ENCODE results near the gene BMP8B. TPM values are rescaled to one million over a fixed set of nuclear protein-coding genes. Genes with fewer than 3 reads are reported as not detected.
"Not testable (repeated sequence)": the region's sequence is repeated elsewhere in the genome, so short reads cannot be mapped to it uniquely, and the experiment has no call there.

BMP8B gene
- polyA plus RNA-seq = 0.14 TPM

DNA sequence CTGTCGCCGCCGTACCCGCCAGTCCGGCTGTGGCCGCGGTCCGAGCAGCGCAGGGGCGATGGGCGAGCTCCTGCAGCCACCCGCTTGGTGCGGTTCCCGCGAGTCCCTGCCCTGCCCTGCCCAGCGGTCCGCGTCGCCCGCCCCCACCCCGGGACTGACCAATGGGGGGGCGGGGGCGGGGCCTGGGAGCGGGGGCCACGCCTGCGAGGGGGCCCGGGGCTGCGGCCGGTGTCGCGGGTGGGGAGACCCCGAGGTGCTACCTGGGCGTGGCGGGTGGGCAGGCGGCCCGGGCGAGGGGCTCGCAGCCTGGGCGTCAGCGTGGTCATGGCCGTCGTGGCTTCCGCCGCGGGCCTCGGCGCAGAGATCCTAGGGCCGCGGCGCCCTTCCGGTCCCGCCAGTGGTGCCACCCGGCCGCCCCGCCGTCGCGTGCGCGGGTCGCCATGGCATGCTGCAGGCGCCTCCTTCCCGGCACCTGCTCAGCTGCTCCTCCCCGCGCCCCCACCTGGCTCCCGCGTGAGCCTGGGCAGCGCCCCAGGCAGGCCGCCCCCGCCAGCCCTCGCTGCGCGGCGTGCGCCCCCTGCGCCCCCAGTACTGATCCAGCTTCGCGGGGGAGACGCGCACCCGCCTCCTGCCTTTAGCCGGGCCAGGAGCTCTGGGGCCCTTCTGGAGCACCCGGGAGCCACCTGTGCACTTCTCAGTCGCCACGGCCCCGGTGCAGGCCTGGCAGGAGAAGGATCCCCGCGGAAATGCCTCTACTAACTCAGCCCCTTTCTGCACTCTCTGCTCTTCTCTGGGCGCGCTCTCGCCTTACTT, at the start of gene BMP8B:
Gene BMP8B, minus strand, starts transcription at position 108 of the 813 bp plus-strand sequence. CDS start 380 bp downstream, outside the sequence.
- peak within 1 kb of the TSS; percentile 84 to 94 (median 88) for H3K4me3 Mint-ChIP-seq
- no peaks in the 10 kb centered on the region for H3K36me3 Mint-ChIP-seq
- H3K27ac Mint-ChIP-seq = peak within 1 kb of the TSS in 2 of 3 donors; percentile 74 to 88
- peaks cover 7 to 41% (median 17%) of the 10 kb centered on the region in 3 donors for H3K4me1 Mint-ChIP-seq
- H3K9me3 Mint-ChIP-seq = no peaks in the 10 kb centered on the region
- H3K27me3 Mint-ChIP-seq = peaks cover 6% of the 10 kb centered on the region

DNA sequence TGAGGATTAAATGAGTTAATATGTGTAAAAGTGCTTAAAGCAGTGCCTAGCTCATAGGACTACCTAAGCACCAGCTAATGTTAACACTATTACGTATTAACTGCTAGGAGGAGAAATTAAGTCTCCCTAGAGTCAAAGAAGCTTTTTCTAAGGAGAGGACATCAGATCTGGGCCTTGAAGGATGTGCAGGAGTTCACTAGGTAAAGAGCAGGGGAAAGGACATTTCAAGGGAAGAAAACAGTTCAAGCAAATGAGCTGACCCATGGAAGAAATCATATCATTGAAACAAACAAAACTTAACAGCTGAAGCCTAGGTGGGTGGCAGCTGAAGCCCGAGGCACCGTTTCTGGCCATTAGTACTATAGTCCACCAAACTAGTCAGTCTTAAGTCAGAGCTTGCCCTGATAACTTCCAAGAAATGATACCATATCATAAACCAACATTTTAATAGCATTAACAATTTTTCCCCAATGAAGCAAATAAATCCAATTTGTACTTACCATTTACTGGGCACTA, 48.0 kb upstream of the BMP8B start:
- Mint-ChIP-seq H3K4me1 (no peaks in the 10 kb centered on the region), H3K9me3 (no peaks in the 10 kb centered on the region), H3K4me3 (no peak overlapping the region), H3K27ac (no peak overlapping the region), H3K36me3 (peaks cover 1% of the 10 kb centered on the region), H3K27me3 (no peaks in the 10 kb centered on the region)

DNA sequence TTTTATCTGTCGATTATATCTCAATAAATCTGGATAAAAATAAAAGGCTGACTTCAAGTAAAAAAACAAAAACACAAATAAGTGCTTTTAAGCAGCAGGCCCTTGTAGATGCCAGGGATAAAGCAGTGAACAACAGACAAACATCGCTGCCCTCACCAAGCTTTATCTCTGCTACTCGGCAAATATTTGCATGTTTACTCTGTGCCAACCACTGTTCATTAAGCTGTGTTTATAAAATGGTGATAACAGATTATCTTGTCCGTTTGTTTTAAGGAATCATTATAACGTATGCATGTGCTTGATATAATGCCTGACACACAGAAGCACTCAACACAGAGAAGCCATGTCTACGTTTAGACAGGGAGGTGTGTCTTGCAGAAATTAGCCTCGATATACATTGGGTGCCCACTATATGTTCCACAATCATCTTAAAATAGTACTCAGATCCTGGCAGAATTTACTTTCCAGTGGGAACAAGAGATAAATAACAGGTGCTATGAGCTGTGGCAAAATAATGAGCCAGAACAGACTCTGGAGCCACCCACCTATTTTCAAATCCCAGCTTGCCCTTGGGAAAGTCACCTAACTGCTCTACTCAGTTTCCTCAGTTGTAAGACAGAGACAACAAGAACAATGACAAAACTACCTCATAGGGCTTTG, 47.4 kb upstream of the BMP8B start:
- no peak overlapping the region for H3K27ac Mint-ChIP-seq
- H3K36me3 Mint-ChIP-seq = peaks cover 1% of the 10 kb centered on the region
- H3K9me3 Mint-ChIP-seq = no peaks in the 10 kb centered on the region
- H3K4me1 Mint-ChIP-seq = no peaks in the 10 kb centered on the region
- no peak overlapping the region for H3K4me3 Mint-ChIP-seq
- H3K27me3 Mint-ChIP-seq = peaks cover 2% of the 10 kb centered on the region

DNA sequence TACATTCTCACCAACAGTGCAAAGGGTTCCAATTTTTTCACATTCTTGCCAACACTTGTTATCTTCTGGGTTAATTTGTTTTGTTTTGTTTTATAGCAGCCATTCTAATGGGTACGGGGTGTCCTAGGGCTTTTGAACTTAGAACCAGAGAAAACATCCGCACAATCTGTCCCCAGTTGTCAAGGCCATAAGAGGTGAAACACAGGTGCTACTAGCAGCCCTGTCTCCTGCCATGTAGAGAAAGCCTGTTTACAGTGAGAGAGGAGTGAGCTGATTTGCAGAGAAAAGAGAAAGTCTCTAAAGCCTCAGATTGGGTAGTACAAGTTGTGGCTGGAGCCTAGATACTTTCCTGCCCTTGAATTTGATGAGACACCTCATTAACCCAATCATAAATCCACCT, 46.4 kb upstream of the BMP8B start:
- H3K27me3 Mint-ChIP-seq = peaks cover 2% of the 10 kb centered on the region
- H3K9me3 Mint-ChIP-seq = no peaks in the 10 kb centered on the region
- H3K4me3 Mint-ChIP-seq = no peak overlapping the region
- H3K36me3 Mint-ChIP-seq = peaks cover 3% of the 10 kb centered on the region
- no peak overlapping the region for H3K27ac Mint-ChIP-seq
- H3K4me1 Mint-ChIP-seq = no peaks in the 10 kb centered on the region

DNA sequence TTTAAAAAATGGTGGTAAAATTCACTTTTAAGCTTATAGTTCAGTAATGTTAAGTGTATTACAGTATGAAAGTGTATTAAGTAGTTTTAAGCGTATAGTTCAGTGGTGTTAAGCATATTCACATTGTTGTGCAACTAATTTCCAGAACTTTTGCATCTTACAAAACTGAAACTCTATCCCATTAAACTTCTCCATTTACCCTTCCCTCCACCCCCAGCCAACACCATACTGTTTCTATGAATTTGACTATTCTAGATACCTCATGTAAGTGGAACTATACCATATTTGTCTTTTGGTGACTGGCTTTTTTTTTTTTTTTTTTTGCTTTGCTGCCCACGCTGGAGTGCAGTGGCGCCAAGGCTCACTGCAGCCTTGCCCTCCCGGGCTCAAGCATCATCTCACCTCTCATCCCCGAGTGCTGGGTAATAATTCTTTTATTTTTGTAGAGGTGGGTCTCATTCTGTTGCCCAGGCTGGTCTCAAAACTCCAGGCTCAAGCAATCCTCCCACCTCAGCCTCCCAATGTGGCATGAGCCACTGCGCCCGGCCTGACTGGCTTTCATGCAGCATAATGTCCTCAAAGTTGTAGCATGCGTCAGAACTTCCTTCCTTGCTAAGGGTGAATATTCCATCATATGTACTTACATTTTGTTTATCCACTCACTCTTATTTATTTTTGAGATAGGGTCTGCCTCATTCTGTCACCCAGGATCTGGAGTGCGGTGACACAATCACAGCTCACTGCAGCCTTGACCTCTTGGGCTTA, 45.1 kb upstream of the BMP8B start:
- H3K27ac Mint-ChIP-seq = peak overlapping the region in 1 of 3 donors; percentile 65
- H3K36me3 Mint-ChIP-seq = peaks cover 2% of the 10 kb centered on the region
- H3K9me3 Mint-ChIP-seq = no peaks in the 10 kb centered on the region
- H3K4me1 Mint-ChIP-seq = no peaks in the 10 kb centered on the region
- peaks cover 2% of the 10 kb centered on the region for H3K27me3 Mint-ChIP-seq
- H3K4me3 Mint-ChIP-seq = no peak overlapping the region

GRCh38 chr1:39833121-39833520, 44.5 kb upstream of the BMP8B start:
- no peak overlapping the region for H3K4me3 Mint-ChIP-seq
- H3K4me1 Mint-ChIP-seq = no peaks in the 10 kb centered on the region
- H3K27ac Mint-ChIP-seq = peak overlapping the region in 1 of 3 donors; percentile 65
- H3K27me3 Mint-ChIP-seq = peaks cover 2% of the 10 kb centered on the region
- H3K36me3 Mint-ChIP-seq = peaks cover 2% of the 10 kb centered on the region
- no peaks in the 10 kb centered on the region for H3K9me3 Mint-ChIP-seq

DNA sequence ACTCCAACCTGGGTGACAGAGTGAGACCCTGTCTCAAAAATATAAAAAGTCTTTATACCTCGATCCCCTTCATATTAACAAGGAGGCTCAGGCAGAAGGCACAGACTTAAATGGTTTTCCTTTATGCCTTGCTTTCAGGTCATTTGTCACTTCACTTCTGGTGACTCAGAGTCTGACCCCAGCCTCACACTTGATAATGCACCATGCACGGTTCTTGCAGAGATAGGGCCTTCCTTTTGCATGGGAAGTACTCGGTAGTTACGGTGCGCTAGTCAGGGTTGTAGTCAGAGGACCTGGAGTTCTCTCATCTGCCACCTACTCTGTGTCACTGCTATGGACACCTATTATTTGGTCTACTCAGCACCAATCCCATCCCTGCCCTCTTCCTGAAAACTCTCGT, 43.6 kb upstream of the BMP8B start:
- H3K4me1 Mint-ChIP-seq = no peaks in the 10 kb centered on the region
- no peak overlapping the region for H3K27ac Mint-ChIP-seq
- no peaks in the 10 kb centered on the region for H3K9me3 Mint-ChIP-seq
- H3K4me3 Mint-ChIP-seq = no peak overlapping the region
- H3K27me3 Mint-ChIP-seq = peaks cover 2% of the 10 kb centered on the region
- H3K36me3 Mint-ChIP-seq = peaks cover 2% of the 10 kb centered on the region

GRCh38 chr1:39829791-39830533, 41.3 kb upstream of the BMP8B start:
- Mint-ChIP-seq H3K4me1 (peaks cover 0 to 16% (median 10%) of the 10 kb centered on the region in 3 donors), H3K9me3 (no peaks in the 10 kb centered on the region), H3K27ac (no peak overlapping the region)

DNA sequence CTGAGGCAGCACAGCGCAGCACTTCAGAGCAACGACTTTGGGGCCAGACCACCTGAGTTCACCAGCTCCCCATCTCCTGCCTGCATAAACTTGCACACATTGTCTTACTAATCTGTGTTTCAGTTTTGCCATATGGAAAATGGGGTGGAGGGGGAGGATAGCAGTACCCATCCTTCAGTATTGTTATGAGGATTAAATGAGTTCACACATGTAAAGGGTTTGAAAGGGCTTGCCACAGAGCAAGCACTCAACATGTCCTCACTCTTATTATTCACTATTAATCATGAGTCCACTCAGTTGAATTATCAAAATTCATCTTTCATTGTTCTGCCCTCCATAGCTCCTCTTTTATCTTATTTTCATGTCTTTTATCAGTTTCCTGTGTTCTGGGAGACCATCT, 40.1 kb upstream of the BMP8B start:
- H3K4me1 Mint-ChIP-seq = peaks cover 0 to 20% (median 11%) of the 10 kb centered on the region in 3 donors
- H3K27me3 Mint-ChIP-seq = peaks cover 2% of the 10 kb centered on the region
- no peaks in the 10 kb centered on the region for H3K9me3 Mint-ChIP-seq
- no peak overlapping the region for H3K4me3 Mint-ChIP-seq
- H3K36me3 Mint-ChIP-seq = peaks cover 2% of the 10 kb centered on the region
- H3K27ac Mint-ChIP-seq = no peak overlapping the region

More at GRCh38 chr1:39829791-39830533, 41.3 kb upstream of the BMP8B start:
- H3K36me3 Mint-ChIP-seq = peaks cover 2% of the 10 kb centered on the region
- H3K27me3 Mint-ChIP-seq = peaks cover 2% of the 10 kb centered on the region
- H3K4me3 Mint-ChIP-seq = no peak overlapping the region

DNA sequence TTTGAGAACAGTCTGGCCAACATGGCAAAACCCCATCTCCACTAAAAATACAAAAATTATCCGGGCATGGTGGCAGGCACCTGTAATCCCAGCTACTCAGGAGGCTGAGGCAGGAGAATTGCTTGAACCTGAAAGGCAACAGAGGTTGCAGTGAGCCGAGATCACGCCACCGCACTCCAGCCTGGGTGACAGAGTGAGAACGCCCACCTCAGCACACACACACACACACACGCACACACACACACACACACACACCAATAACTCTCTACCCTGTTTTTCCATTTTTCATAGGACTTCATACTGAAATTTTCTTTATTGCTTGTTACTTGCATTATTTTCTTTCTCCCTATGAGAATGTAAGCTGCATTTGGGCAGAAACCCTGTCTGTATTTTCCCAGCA, 39.6 kb upstream of the BMP8B start:
- H3K9me3 Mint-ChIP-seq, H3K27ac Mint-ChIP-seq, H3K4me3 Mint-ChIP-seq, H3K27me3 Mint-ChIP-seq, H3K36me3 Mint-ChIP-seq: not testable (repeated sequence)
- H3K4me1 Mint-ChIP-seq = peaks cover 0 to 20% (median 11%) of the 10 kb centered on the region in 3 donors

DNA sequence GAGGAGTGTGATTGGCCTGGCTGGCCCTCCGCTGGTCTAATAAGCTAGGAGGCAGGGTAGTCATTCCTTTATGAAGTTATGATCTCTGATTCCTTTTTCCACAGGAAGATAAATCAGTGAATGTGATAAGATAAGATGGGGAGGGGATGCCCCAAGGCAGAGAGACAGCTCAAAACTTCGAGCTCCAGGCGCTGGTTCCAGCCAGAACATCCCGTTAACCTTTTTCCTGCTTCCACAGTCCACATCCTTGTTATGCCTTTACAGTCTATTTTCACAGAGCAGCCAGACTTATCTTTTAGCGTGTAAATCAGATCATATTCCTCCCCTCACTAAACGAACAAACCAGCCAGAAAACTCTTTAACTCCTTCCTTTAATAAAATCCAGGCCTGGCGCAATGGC, 38.5 kb upstream of the BMP8B start:
- peaks cover 0 to 20% (median 11%) of the 10 kb centered on the region in 3 donors for H3K4me1 Mint-ChIP-seq
- no peak overlapping the region for H3K27ac Mint-ChIP-seq
- no peak overlapping the region for H3K4me3 Mint-ChIP-seq
- H3K9me3 Mint-ChIP-seq = no peaks in the 10 kb centered on the region
- peaks cover 2% of the 10 kb centered on the region for H3K36me3 Mint-ChIP-seq
- H3K27me3 Mint-ChIP-seq = peaks cover 2% of the 10 kb centered on the region

GRCh38 chr1:39826583-39826982, 37.9 kb upstream of the BMP8B start:
- H3K27me3 Mint-ChIP-seq = peaks cover 2% of the 10 kb centered on the region
- H3K4me1 Mint-ChIP-seq = peaks cover 0 to 20% (median 11%) of the 10 kb centered on the region in 3 donors
- H3K36me3 Mint-ChIP-seq = peaks cover 2% of the 10 kb centered on the region

GRCh38 chr1:39825432-39825941, 36.8 kb upstream of the BMP8B start:
- Mint-ChIP-seq H3K27ac (peak overlapping the region in 1 of 3 donors; percentile 83), H3K4me3 (peak overlapping the region in 1 of 4 donors; percentile 51), H3K27me3 (no peaks in the 10 kb centered on the region), H3K9me3 (no peaks in the 10 kb centered on the region), H3K36me3 (peaks cover 2% of the 10 kb centered on the region), H3K4me1 (peaks cover 0 to 20% (median 11%) of the 10 kb centered on the region in 3 donors)

More at GRCh38 chr1:39826583-39826982, 37.9 kb upstream of the BMP8B start:
- Mint-ChIP-seq H3K4me3 (peak overlapping the region in 1 of 4 donors; percentile 54), H3K27ac (peak overlapping the region in 1 of 3 donors; percentile 82), H3K9me3 (no peaks in the 10 kb centered on the region)

DNA sequence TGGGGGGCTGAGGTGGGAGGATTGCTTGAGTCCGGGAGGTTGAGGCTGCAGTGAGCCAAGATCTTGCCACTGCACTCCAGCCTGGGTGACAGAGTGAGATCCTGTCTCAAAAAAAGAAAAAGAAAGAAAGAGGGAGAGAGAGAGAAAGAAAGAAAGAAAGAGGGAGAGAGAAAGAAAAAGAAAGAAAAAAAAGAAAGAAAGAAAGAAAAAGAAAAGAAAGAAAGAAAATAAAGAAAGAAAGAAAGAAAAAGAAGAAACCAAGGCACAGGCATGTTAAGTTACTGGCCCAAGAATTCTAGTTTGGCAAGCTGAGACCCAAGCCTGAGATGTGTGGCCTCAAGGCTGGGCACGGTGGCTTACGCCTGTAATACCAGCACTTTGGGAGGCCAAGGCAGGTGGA, 34.8 kb upstream of the BMP8B start:
- H3K27ac Mint-ChIP-seq, H3K27me3 Mint-ChIP-seq, H3K4me3 Mint-ChIP-seq, H3K9me3 Mint-ChIP-seq, H3K36me3 Mint-ChIP-seq: not testable (repeated sequence)
- peaks cover 0 to 20% (median 11%) of the 10 kb centered on the region in 3 donors for H3K4me1 Mint-ChIP-seq

Data from IgD-negative memory B cell (primary cell).